Retinal pigment epithelial cell (primary cell): ENCODE measurements around the gene ZNF468.
"Not testable (repeated sequence)": the region's sequence is repeated elsewhere in the genome, so short reads cannot be mapped to it uniquely, and the experiment has no call there.

ENCODE experiments used
- DNase-seq: peaks from one replicate; pipeline ENCODE4 v3.0.0-alpha.2; 2010; ENCODE audit warnings: low read depth
- H3K4me3 ChIP-seq: 2 replicates; pipeline ENCODE4 v1.5.1; 2011; ENCODE audit warnings: mild to moderate bottlenecking, low read length, control low read depth, moderate library complexity
- TF ChIP-seq, protein P1 (sequence below): conservative IDR thresholded peaks from 2 replicates; pipeline ENCODE4 v1.5.1; 2011; ENCODE audit warnings: low read depth, low read length, control low read depth, inconsistent platforms

ZNF468 gene

DNA sequence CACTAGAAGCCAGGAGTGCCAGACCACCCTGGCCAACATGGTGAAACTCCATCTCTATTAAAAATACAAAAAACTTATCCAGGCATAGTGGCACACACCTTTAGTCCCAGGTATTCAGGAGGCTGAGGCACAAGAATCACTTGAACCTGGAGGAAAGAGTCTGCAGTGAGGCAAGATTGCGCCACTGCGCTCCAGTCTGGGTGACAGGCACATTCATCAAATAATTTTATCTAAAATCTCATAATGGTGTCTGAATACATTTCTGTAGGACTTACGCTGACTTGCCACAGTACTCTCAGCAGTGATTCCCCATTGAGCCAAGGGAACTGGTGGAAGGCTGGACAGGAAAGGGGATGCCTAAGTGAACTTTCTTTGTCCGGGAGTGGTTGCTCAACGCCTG lies 31.7 kb downstream of the ZNF468 start:
- TF ChIP-seq, protein P1, sequence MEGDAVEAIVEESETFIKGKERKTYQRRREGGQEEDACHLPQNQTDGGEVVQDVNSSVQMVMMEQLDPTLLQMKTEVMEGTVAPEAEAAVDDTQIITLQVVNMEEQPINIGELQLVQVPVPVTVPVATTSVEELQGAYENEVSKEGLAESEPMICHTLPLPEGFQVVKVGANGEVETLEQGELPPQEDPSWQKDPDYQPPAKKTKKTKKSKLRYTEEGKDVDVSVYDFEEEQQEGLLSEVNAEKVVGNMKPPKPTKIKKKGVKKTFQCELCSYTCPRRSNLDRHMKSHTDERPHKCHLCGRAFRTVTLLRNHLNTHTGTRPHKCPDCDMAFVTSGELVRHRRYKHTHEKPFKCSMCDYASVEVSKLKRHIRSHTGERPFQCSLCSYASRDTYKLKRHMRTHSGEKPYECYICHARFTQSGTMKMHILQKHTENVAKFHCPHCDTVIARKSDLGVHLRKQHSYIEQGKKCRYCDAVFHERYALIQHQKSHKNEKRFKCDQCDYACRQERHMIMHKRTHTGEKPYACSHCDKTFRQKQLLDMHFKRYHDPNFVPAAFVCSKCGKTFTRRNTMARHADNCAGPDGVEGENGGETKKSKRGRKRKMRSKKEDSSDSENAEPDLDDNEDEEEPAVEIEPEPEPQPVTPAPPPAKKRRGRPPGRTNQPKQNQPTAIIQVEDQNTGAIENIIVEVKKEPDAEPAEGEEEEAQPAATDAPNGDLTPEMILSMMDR = no peak
- H3K4me3 ChIP-seq = no peak overlapping the region
- DNase-seq = no peak

DNA sequence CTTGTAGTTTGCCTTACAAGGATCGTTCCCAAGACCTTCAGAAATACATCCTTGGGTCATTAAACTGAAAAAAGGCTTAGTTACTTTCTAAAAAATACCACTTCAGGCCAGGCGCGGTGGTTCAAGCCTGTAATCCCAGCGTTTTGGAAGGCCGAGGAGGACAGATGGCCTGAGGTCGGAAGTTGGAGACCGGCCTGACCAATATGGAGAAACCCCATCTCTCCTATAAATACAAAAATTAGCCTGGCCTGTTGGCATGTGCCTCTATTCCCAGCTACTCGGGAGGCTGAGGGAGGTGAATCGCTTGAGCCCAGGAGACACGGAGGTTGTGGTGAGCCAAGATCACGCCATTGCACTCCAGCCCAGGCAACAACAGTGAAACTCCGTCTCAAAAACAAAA lies 33.7 kb downstream of the ZNF468 start:
- DNase-seq = no peak
- no peak overlapping the region for H3K4me3 ChIP-seq
- TF ChIP-seq, protein P1 = no peak

DNA sequence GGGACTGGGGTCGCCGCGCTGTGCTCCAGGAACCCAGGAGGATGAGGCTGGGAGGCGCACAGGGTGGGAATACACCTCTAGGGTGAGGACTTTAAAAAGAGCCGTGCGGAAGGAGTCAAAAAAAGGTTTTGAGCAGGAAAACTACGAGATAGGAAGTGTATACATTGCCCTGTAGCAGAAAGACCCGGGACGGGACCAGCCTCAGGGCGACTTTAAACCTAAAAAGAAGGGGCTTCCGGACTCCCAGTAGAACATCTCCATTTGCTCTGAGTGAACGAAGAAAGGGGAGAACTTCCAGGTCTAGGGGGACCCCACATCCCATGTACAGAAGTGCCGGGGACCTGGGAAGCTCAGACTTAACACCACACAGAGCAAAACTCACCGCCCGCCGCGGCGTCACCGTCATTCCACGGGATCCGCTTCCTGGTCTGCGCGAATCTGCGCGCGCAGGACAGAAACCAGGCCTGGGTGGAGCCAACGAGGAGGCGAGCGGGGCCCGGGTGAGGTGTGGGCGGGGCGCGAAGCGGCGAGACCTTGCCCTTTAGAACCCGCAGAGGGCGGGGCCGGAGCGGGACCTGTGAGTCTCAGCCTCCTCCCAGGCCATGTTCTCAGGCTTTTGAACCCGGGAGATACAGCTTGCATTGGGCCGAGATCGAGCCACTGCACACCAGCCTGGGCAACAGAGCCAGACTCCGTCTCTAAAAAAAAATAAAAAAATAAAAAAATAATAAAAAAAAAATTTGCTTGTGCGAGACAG lies 36.0 kb downstream of the ZNF468 start, which contains the start of gene ZNF28:
ZNF28 (minus strand) TSS at position 430 of the 757 bp plus-strand sequence. CDS start 3,675 bp downstream, outside the sequence.
- DNase-seq = peak; percentile 2
- peak within 1 kb of the TSS; percentile 73 for H3K4me3 ChIP-seq

DNA sequence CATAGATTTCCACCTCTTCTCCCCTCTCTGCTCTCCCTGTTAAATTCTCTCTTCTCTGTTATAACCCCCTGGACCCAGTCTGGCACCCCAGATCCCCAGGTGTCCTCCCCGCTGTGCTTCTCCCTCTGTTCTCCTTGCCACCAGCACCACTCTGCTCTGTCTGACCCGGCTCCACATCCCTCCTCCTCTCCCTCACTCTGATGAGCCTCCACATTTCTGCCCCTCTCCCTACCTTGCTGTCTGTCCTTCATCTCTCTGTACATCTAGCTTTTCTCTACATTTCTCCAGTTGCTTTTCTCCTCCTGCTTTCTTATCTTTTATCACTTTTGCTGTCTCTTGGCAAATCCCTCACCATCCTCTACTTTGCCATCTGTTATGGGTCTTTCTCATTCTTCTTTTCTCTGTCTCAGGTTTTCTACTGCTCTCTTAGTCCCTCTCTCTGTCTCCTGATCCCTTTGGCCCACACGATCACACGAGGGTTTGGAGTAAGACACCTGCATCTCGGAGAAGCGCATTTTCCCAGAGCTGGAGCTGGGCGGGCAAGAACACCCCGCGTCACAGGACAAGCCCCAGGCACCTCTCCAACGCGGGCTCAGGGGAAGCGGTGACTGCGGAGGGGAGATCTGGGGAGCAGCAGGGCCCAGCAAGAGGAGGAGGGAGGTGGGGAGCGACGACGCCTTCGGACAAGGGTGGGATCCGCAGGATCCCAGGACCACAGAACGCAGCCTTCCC lies 36.8 kb downstream of the ZNF468 start:
- DNase-seq = peak; percentile 5

DNA sequence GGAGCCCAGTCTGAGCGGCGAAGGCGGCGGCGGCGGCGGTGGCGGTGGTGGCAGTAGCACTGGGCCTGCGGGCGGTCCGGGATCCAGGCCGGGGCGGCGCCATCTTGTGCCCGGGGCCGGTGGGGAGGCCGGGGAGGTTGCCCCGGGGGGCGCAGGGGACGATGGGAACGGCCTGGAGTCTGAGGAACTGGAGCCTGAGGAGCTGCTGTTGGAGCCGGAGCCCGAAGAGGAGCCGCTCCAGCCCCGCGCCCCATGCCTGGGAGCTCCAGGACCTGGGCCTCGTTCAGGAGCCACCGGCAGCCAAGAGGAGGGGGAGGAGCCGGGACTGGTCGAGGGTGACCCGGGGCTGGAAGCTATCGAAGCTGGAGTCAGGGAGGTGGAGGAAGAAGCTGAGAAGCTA lies 47.6 kb downstream of the ZNF468 start:
- no peak overlapping the region for H3K4me3 ChIP-seq
- TF ChIP-seq, protein P1 = no peak
- DNase-seq = no peak

More for the DNA sequence above, 36.8 kb downstream of the ZNF468 start:
- H3K4me3 ChIP-seq = peak overlapping the region; percentile 73

DNA sequence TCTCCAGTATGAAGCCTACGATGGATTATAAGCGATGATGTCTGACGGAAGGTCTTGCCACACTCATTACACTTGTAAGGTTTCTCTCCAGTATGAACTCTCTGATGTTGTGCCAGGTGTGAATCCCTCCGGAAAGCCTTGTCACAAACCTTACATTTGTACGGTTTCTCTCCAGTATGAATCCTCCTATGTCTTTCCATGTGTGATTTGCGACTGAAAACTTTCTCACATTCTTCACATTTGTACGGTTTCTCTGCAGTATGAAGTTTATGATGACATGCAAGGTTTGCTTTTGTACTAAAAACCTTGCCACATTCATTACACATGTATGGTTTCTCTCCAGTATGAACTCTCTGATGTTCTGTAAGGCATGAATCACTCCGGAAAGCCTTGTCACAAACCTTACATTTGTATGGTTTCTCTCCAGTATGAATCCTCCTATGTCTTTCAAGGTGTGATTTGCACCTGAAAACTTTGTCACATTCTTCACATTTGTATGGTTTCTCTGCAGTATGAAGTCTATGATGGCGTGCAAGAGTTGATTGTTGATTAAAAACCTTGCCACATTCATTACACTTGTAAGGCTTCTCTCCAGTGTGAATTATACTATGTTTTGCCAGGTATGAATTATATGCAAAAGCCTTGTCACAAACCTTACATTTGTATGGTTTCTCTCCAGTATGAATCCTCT lies 57.3 kb downstream of the ZNF468 start:
- DNase-seq, H3K4me3 ChIP-seq: not testable (repeated sequence)

DNA sequence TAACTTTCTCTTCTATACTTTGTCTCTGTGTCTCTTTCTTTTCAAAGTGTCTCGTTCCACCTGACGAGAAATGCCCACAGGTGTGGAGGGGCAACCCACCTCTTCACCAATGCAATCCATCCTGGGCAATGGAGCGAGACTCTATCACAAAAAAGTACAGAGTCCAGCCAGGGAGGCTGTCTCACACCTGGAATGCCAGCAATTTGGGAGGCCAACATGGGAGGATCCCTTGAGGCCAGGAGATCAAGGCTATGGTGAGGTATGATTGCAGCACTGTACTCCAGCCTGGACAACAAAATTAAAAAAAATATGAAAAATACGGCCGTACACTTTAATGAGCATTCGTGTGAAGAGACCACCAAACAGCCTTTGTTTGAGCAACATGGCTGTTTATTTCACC lies 68.0 kb downstream of the ZNF468 start:
- no peak overlapping the region for H3K4me3 ChIP-seq
- TF ChIP-seq, protein P1 = no peak
- no peak for DNase-seq
